K562 (cell line): ENCODE measurements around the gene FAM117B.

Source experiments
- CBFB ChIP-seq: sonication (generic); formaldehyde crosslinking; IDR thresholded peaks from 2 replicates; pipeline ENCODE4 v1.4.0; 2020; ENCODE audit warnings: mild to moderate bottlenecking, missing genetic modification reagents
- L3MBTL2 ChIP-seq: fragments of 450-650 bp; IDR thresholded peaks from 2 replicates; pipeline ENCODE4 v1.6.1; 2016; ENCODE audit warnings: mild to moderate bottlenecking, moderate library complexity
- MED1 ChIP-seq: sonication (generic); formaldehyde crosslinking; IDR thresholded peaks from 2 replicates; pipeline ENCODE4 v1.8.1; 2023; ENCODE audit warnings: missing genetic modification reagents, borderline replicate concordance
- RAD21 ChIP-seq, 2 experiments: fragments of 250-450 bp in 1 of 2; fragments of 450-650 bp in 1 of 2; sonication (Bioruptor Pico) in 1 of 2; formaldehyde crosslinking in 1 of 2; IDR thresholded peaks in 1 of 2; conservative IDR thresholded peaks in 1 of 2; 2 replicates each; pipeline versions ENCODE4 v1.4.0 to v1.8.0; 2020 to 2022; ENCODE audit warnings: mild to moderate bottlenecking in 2 of 2, moderate library complexity in 1 of 2
- SIN3A ChIP-seq, 2 experiments: fragments of 150-350 bp in 1 of 2; IDR thresholded peaks; 2 replicates each; pipeline ENCODE4 v1.6.1; 2011 to 2016; ENCODE audit warnings: borderline replicate concordance in 2 of 2, low read depth in 2 of 2, low read length in 2 of 2, mild to moderate bottlenecking in 2 of 2, moderate library complexity in 2 of 2; ENCODE audit not compliant: control insufficient read depth in 1 of 2
- TEAD1 ChIP-seq, 2 experiments: fragments of 450-650 bp in 1 of 2; sonication (generic) in 1 of 2; formaldehyde crosslinking; IDR thresholded peaks; 2 replicates each; pipeline versions ENCODE4 v1.4.0 to v1.8.0; 2020 to 2022; ENCODE audit warnings: mild to moderate bottlenecking in 2 of 2, missing genetic modification reagents in 1 of 2
- TEAD4 ChIP-seq, 2 experiments: sonication (generic) in 1 of 2; formaldehyde crosslinking in 1 of 2; IDR thresholded peaks; 2 replicates each; pipeline versions ENCODE4 v1.6.1 to v1.8.0; 2012 to 2022; ENCODE audit warnings: borderline replicate concordance in 1 of 2, inconsistent platforms in 1 of 2, low read length in 1 of 2, mild to moderate bottlenecking in 1 of 2, missing genetic modification reagents in 1 of 2
- ZNF431 ChIP-seq: sonication (generic); formaldehyde crosslinking; IDR thresholded peaks from 2 replicates; pipeline ENCODE4 v1.8.0; 2022; ENCODE audit warnings: mild to moderate bottlenecking, missing genetic modification reagents
- ZNF696 ChIP-seq: fragments of 250-450 bp; sonication (Bioruptor Pico); conservative IDR thresholded peaks from 2 replicates; pipeline ENCODE4 v1.4.0; 2020; ENCODE audit warnings: mild to moderate bottlenecking, moderate library complexity
- ZNF766 ChIP-seq: fragments of 200-800 bp; sonication (Bioruptor generic); conservative IDR thresholded peaks from 2 replicates; pipeline ENCODE4 v1.6.1; 2016; ENCODE audit warnings: missing genetic modification characterization, missing compliant biosample characterization
- TF ChIP-seq, protein P1 (sequence below), 3 experiments: IDR thresholded peaks in 2 of 3; conservative IDR thresholded peaks in 1 of 3; 2 replicates each; pipeline ENCODE4 v1.5.1; 2011 to 2012; ENCODE audit warnings: low read length in 3 of 3, mild to moderate bottlenecking in 3 of 3, control low read depth in 2 of 3, improper control_type of control experiment in 1 of 3, inconsistent platforms in 1 of 3, low read depth in 1 of 3, mixed read lengths in 1 of 3, moderate library complexity in 1 of 3; ENCODE audit not compliant: insufficient read depth in 2 of 3
- TF ChIP-seq, protein P2 (sequence below): sonication (generic); formaldehyde crosslinking; IDR thresholded peaks from 2 replicates; pipeline ENCODE4 v1.4.0; 2020; ENCODE audit warnings: mild to moderate bottlenecking, missing genetic modification reagents
- TF ChIP-seq, protein P3 (sequence below): sonication (generic); formaldehyde crosslinking; IDR thresholded peaks from 2 replicates; pipeline ENCODE4 v1.8.0; 2022; ENCODE audit warnings: mild to moderate bottlenecking, missing genetic modification reagents

DNA sequence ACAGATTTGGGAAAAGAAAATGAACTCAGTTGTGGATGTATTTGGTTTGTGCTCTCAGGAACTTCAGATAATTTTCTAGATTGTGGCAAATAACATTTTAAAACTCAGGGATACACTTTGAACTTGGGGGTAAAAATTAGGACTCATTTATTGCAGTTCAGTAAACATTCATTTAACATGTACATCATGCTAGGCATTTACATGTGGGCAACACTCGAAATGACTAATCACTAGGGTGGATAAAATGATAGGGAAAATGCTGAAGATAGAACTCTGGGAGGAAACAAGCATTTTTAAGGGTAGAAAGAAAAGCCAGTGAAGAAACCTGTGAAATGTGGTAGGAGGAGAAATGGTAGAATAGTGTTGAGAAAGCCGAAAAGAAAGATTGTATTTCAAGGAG is 7.8 kb downstream of the FAM117B start:
- TF ChIP-seq TEAD4 (IDR thresholded peaks at IDR 0.05; ENCODE audit: low read length) (no peak), TEAD4 (CRISPR knock-in tag; IDR thresholded peaks at IDR 0.05; ENCODE audit: borderline replicate concordance) (no peak), L3MBTL2 (no peak), SIN3A (IDR thresholded peaks at IDR 0.05; ENCODE audit: borderline replicate concordance in 2 of 2, control insufficient read depth in 1 of 2, low read depth in 2 of 2, low read length in 2 of 2) (no peak), MED1 (CRISPR knock-in tag) (no peak), TEAD1 (CRISPR knock-in tag; IDR thresholded peaks at IDR 0.05) (no peak), ZNF766 (CRISPR knock-in tag) (no peak), CBFB (CRISPR knock-in tag) (no peak), RAD21 (CRISPR knock-in tag; conservative IDR thresholded peaks at IDR 0.05 in 1 of 2, IDR thresholded peaks at IDR 0.05 in 1 of 2) (no peak), ZNF696 (CRISPR knock-in tag) (no peak), ZNF431 (CRISPR knock-in tag) (no peak)
- TF ChIP-seq, protein P1, sequence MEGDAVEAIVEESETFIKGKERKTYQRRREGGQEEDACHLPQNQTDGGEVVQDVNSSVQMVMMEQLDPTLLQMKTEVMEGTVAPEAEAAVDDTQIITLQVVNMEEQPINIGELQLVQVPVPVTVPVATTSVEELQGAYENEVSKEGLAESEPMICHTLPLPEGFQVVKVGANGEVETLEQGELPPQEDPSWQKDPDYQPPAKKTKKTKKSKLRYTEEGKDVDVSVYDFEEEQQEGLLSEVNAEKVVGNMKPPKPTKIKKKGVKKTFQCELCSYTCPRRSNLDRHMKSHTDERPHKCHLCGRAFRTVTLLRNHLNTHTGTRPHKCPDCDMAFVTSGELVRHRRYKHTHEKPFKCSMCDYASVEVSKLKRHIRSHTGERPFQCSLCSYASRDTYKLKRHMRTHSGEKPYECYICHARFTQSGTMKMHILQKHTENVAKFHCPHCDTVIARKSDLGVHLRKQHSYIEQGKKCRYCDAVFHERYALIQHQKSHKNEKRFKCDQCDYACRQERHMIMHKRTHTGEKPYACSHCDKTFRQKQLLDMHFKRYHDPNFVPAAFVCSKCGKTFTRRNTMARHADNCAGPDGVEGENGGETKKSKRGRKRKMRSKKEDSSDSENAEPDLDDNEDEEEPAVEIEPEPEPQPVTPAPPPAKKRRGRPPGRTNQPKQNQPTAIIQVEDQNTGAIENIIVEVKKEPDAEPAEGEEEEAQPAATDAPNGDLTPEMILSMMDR (IDR thresholded peaks at IDR 0.05 in 2 of 3, conservative IDR thresholded peaks at IDR 0.05 in 1 of 3; ENCODE audit: insufficient read depth in 2 of 3, low read depth in 1 of 3, low read length in 3 of 3): no peak
- TF ChIP-seq, protein P2, sequence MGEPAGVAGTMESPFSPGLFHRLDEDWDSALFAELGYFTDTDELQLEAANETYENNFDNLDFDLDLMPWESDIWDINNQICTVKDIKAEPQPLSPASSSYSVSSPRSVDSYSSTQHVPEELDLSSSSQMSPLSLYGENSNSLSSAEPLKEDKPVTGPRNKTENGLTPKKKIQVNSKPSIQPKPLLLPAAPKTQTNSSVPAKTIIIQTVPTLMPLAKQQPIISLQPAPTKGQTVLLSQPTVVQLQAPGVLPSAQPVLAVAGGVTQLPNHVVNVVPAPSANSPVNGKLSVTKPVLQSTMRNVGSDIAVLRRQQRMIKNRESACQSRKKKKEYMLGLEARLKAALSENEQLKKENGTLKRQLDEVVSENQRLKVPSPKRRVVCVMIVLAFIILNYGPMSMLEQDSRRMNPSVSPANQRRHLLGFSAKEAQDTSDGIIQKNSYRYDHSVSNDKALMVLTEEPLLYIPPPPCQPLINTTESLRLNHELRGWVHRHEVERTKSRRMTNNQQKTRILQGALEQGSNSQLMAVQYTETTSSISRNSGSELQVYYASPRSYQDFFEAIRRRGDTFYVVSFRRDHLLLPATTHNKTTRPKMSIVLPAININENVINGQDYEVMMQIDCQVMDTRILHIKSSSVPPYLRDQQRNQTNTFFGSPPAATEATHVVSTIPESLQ (CRISPR knock-in tag): no peak
- TF ChIP-seq, protein P3, sequence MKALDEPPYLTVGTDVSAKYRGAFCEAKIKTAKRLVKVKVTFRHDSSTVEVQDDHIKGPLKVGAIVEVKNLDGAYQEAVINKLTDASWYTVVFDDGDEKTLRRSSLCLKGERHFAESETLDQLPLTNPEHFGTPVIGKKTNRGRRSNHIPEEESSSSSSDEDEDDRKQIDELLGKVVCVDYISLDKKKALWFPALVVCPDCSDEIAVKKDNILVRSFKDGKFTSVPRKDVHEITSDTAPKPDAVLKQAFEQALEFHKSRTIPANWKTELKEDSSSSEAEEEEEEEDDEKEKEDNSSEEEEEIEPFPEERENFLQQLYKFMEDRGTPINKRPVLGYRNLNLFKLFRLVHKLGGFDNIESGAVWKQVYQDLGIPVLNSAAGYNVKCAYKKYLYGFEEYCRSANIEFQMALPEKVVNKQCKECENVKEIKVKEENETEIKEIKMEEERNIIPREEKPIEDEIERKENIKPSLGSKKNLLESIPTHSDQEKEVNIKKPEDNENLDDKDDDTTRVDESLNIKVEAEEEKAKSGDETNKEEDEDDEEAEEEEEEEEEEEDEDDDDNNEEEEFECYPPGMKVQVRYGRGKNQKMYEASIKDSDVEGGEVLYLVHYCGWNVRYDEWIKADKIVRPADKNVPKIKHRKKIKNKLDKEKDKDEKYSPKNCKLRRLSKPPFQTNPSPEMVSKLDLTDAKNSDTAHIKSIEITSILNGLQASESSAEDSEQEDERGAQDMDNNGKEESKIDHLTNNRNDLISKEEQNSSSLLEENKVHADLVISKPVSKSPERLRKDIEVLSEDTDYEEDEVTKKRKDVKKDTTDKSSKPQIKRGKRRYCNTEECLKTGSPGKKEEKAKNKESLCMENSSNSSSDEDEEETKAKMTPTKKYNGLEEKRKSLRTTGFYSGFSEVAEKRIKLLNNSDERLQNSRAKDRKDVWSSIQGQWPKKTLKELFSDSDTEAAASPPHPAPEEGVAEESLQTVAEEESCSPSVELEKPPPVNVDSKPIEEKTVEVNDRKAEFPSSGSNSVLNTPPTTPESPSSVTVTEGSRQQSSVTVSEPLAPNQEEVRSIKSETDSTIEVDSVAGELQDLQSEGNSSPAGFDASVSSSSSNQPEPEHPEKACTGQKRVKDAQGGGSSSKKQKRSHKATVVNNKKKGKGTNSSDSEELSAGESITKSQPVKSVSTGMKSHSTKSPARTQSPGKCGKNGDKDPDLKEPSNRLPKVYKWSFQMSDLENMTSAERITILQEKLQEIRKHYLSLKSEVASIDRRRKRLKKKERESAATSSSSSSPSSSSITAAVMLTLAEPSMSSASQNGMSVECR: no peak
